Prostate gland (tissue), 2 donors: ENCODE results near the gene GPAT3.

Experiments used
- CTCF ChIP-seq, 4 experiments: fragments of 200-600 bp in 2 of 4; fragments of 450-650 bp in 2 of 4; sonication (generic) in 2 of 4; IDR thresholded peaks; 1 replicate in 3 of 4; 2 replicates in 1 of 4; pipeline ENCODE4 v1.5.1; 2016 to 2019; ENCODE audit warnings: antibody characterized with exemption in 4 of 4, mild to moderate bottlenecking in 2 of 4, moderate library complexity in 2 of 4
- POLR2A ChIP-seq: fragments of 450-650 bp; IDR thresholded peaks from one replicate; pipeline ENCODE4 v1.6.1; 2016; ENCODE audit warnings: antibody characterized with exemption, mild to moderate bottlenecking
- POLR2AphosphoS5 ChIP-seq: sonication (generic); formaldehyde crosslinking; IDR thresholded peaks from one replicate; pipeline ENCODE4 v1.6.1; 2017; ENCODE audit warnings: antibody characterized with exemption

- TF ChIP-seq CTCF (IDR thresholded peaks at IDR 0.05) (no peak), POLR2A (no peak), POLR2AphosphoS5 (no peak)
Observed at GRCh38 chr4:83609365-83609764, 73.5 kb downstream of the GPAT3 start.
